ENCODE measurements around the gene LRRC25.

DNA sequence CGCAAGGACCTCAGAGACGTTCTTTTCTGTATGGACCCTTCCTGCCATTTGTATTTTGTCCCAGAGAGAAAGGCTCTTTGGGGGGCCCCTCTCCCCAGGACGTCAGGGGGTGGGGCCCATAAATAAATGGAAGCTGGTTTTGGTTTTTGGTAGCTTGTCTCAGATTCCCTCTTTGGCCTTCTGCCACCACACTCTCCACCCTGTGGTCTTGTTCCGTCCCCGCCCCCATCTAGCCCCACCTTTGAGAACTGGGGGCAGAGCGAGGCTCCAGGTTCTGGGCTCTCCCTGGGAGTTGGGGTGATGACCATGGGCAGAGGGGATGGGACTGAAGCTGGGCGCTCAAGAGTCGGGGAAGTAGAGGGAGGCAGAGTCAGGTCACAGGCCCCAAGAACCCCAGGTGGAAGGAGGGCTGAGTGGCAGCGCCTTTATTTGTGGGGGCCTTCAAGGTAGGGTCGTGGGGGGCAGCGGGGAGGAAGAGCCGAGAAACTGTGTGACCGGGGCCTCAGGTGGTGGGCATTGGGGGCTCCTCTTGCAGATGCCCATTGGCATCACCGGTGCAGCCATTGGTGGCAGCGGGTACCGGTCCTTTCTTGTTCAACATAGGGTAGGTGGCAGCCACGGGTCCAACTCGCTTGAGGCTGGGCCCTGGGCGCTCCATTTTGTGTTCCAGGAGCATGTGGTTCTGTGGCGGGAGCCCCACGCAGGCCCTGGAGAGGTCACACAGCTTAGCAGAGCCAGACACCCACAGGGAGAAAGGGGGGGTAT is 37.2 kb upstream of the LRRC25 start:
- TF ChIP-seq, protein P1, sequence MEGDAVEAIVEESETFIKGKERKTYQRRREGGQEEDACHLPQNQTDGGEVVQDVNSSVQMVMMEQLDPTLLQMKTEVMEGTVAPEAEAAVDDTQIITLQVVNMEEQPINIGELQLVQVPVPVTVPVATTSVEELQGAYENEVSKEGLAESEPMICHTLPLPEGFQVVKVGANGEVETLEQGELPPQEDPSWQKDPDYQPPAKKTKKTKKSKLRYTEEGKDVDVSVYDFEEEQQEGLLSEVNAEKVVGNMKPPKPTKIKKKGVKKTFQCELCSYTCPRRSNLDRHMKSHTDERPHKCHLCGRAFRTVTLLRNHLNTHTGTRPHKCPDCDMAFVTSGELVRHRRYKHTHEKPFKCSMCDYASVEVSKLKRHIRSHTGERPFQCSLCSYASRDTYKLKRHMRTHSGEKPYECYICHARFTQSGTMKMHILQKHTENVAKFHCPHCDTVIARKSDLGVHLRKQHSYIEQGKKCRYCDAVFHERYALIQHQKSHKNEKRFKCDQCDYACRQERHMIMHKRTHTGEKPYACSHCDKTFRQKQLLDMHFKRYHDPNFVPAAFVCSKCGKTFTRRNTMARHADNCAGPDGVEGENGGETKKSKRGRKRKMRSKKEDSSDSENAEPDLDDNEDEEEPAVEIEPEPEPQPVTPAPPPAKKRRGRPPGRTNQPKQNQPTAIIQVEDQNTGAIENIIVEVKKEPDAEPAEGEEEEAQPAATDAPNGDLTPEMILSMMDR (conservative IDR thresholded peaks at IDR 0.05 in 1 of 2, IDR thresholded peaks at IDR 0.05 in 1 of 2; ENCODE audit: low read depth in 1 of 2, low read length in 2 of 2), result no peak
- TF ChIP-seq EZH2 (IDR thresholded peaks at IDR 0.05; ENCODE audit: low read length, missing control alignments), result no peak
